Muscle layer of colon (tissue), 2 donors: Measurements from ENCODE around the gene TLNRD1.

Experiments used
- H3K27ac ChIP-seq: one replicate; pipeline ENCODE4 v1.7.0; 2013; ENCODE audit warnings: low read depth, mild to moderate bottlenecking, low read length, moderate library complexity
- H3K27me3 ChIP-seq, 2 donors: one replicate each; pipeline ENCODE4 v1.7.0; 2013; ENCODE audit warnings: low read length in 2 of 2, mild to moderate bottlenecking in 2 of 2; ENCODE audit not compliant: insufficient read depth in 2 of 2, control insufficient read depth in 1 of 2
- H3K36me3 ChIP-seq: one replicate; pipeline ENCODE4 v1.7.0; 2013; ENCODE audit warnings: mild to moderate bottlenecking, low read length; ENCODE audit not compliant: insufficient read depth
- H3K4me1 ChIP-seq: one replicate; pipeline ENCODE4 v1.7.0; 2013; ENCODE audit warnings: mild to moderate bottlenecking, low read length; ENCODE audit not compliant: insufficient read depth
- H3K4me3 ChIP-seq, 2 donors: one replicate each; pipeline ENCODE4 v1.7.0; 2013; ENCODE audit warnings: low read length in 2 of 2, low read depth in 1 of 2, mild to moderate bottlenecking in 1 of 2, moderate library complexity in 1 of 2
- H3K9ac ChIP-seq: one replicate; pipeline ENCODE4 v1.7.0; 2013; ENCODE audit warnings: low read length
- H3K9me3 ChIP-seq: one replicate; pipeline ENCODE4 v1.7.0; 2013; ENCODE audit warnings: mild to moderate bottlenecking, low read length
- donor health status: abdominal sarcoma.
- donor health status: Adenocarcinoma of cecum.

Gene TLNRD1

GRCh38 chr15:81006124-81006523 lies 5.4 kb downstream of the TLNRD1 start:
- Histone ChIP-seq H3K36me3 (peaks cover 12% of the 10 kb centered on the region), H3K4me3 (no peak overlapping the region), H3K27me3 (no peaks in the 10 kb centered on the region), H3K9me3 (no peaks in the 10 kb centered on the region), H3K9ac (no peak overlapping the region), H3K27ac (no peak overlapping the region), H3K4me1 (peaks cover 17% of the 10 kb centered on the region)

DNA sequence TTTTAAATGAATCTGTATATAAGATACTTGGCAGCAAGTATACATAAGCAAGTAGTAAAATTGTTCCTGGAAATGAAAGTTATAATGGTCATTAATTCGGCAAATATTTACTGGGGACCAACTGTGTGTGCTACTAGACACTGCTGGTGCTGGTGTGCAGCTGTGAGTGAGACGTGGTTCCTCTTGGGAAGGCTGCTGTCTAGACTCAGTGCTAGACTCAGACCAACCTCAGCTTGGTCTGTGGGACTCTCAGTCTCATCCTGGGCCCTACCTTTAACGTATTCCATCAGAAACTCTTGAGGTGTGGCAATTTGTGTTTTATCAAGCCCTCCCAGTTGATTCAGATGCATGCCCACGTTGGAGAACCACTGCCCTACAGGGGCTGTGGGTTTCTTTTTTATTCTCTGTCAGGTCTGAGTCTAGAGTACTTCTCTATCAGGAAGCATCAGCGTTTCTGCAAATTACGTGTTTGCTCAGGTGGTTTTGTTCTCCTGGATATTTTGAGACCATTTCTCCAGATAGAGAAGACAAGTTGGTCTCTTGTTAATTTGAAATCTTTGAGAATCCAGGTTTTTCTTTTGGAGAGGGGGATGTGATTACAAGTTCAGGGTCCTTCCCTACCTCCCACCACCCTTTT lies 6.8 kb downstream of the TLNRD1 start:
- Histone ChIP-seq H3K4me3 (no peak overlapping the region), H3K36me3 (peaks cover 12% of the 10 kb centered on the region), H3K4me1 (peaks cover 15% of the 10 kb centered on the region), H3K27ac (no peak overlapping the region), H3K9ac (no peak overlapping the region), H3K9me3 (no peaks in the 10 kb centered on the region), H3K27me3 (no peaks in the 10 kb centered on the region)

DNA sequence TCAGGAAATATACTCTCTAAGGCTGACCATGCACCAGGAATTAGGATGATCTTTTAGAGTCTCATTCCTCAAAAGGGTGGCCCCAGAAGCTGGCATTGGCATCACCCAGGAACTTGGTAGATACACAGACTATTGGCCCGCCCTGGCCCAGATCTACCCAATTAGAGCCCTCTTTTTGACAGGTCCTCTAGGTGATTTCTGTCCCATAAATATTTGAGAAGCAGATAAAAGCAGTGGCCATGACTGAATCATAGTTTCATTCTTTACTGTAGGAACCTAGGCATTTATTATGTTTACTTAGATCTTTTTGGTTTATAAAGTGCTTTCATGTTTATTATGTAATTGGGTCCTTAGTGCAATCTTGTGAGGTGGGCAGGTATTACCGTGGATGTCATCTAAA lies 7.6 kb downstream of the TLNRD1 start:
- H3K4me1 ChIP-seq, result peaks cover 9% of the 10 kb centered on the region

DNA sequence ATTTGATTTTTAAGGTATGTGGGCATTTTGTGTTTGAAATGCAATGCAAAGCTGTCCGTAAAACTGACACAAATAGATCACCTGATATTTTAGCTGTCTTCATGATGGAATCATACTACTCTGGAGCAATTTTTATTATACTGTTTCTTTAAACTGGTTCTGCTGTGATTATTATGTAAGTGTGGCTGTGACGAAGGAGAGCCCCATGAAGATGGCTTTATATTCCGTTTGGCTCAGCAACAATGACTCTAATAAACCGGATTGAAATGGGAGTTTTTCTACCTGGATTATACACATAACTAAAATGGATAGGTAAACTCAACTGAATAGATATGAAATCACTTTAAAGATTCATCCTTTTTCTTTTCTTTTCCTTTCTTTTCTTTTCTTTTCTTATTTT lies 9.4 kb downstream of the TLNRD1 start:
- H3K36me3 ChIP-seq, result no peaks in the 10 kb centered on the region
- H3K27me3 ChIP-seq, result no peaks in the 10 kb centered on the region
- H3K4me1 ChIP-seq, result peaks cover under 1% of the 10 kb centered on the region
- H3K9ac ChIP-seq, result no peak overlapping the region
- H3K27ac ChIP-seq, result no peak overlapping the region
- no peak overlapping the region for H3K4me3 ChIP-seq
- H3K9me3 ChIP-seq, result no peaks in the 10 kb centered on the region

More for the DNA sequence above, 7.6 kb downstream of the TLNRD1 start:
- no peak overlapping the region for H3K27ac ChIP-seq
- no peak overlapping the region for H3K9ac ChIP-seq
- no peak overlapping the region for H3K4me3 ChIP-seq
- no peaks in the 10 kb centered on the region for H3K9me3 ChIP-seq
- H3K27me3 ChIP-seq, result no peaks in the 10 kb centered on the region
- peaks cover 10% of the 10 kb centered on the region for H3K36me3 ChIP-seq

DNA sequence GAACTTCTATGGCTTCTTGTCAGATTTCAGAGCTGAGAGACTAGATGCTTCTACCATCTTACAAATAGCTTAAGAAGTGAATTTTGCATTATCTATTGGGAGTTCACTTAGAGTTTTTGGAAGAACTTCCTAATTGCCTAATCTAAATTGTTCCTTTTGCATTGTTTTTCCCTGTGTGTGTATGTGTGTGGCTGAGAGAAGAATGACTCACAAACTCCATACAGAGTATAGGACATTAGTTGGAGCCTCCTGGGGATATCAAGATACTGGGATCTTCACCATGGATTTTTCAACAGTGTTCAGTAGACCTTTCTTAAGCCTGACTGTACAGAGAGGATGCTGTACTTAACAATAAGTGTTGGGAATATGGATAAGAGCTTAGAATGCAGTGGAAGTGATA lies 10.9 kb downstream of the TLNRD1 start:
- no peaks in the 10 kb centered on the region for H3K27me3 ChIP-seq
- no peak overlapping the region for H3K4me3 ChIP-seq
- no peak overlapping the region for H3K27ac ChIP-seq
- no peaks in the 10 kb centered on the region for H3K4me1 ChIP-seq
- H3K9me3 ChIP-seq, result no peaks in the 10 kb centered on the region
- H3K9ac ChIP-seq, result no peak overlapping the region
- H3K36me3 ChIP-seq, result no peaks in the 10 kb centered on the region

DNA sequence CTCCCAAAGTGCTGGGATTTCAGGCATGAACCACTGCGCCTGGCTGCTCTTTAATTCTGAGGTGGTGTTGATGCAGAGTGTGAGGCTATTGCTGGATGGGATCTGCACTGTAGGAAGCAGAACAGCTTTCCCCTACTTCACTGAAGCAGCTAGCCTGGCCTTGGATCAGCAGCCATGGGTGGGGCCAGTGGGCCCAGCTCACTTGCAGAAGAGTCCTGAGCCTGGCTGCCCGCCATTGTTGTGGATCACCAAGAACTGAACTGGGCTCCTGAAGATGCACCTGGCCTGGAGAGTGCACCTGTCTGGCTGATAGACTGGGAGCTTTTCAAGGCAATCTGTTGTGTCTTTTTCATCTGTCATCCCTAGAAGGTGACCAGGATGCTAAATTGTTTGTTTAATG lies 11.9 kb downstream of the TLNRD1 start:
- Histone ChIP-seq H3K9me3 (no peaks in the 10 kb centered on the region), H3K4me3 (no peak overlapping the region), H3K27ac (no peak overlapping the region), H3K27me3 (no peaks in the 10 kb centered on the region), H3K9ac (no peak overlapping the region), H3K36me3 (no peaks in the 10 kb centered on the region), H3K4me1 (no peaks in the 10 kb centered on the region)

GRCh38 chr15:81013396-81013929 lies 12.7 kb downstream of the TLNRD1 start:
- Histone ChIP-seq H3K27me3 (no peaks in the 10 kb centered on the region), H3K9me3 (no peaks in the 10 kb centered on the region), H3K27ac (no peak overlapping the region), H3K4me3 (no peak overlapping the region), H3K36me3 (no peaks in the 10 kb centered on the region), H3K9ac (no peak overlapping the region), H3K4me1 (no peaks in the 10 kb centered on the region)

DNA sequence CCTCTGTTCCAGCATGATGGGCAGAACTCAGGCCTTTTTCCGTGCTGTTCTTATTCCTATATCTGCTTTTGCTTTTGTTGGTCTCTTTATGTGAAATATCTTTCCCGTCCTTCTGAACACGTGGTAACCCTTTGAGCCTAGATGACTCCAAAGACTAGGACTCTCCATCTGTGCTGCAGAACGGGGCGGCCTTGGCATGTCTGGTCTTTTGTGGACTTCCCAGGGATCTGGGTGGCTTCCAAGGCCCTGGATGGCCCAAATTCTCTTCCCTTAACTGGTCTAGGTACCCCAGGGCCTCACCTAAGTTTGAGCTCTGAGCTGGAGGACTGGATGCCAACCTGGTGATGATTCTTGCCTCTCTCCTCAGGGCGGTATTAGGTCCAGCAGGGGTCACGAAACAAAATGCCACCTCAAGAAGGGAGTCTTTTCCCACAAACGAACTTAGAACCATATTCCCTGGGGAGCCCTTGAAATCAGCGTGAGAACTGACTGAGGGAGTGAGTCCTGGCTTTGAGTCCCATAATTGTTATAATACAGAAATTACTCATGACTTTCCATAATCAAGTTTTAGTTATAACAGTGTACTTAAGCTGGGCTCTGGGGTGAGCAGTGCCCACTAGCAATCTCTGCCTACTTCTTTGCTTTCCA lies 13.8 kb downstream of the TLNRD1 start:
- H3K4me3 ChIP-seq, result no peak overlapping the region
- H3K9me3 ChIP-seq, result no peaks in the 10 kb centered on the region
- H3K27ac ChIP-seq, result no peak overlapping the region
- no peaks in the 10 kb centered on the region for H3K4me1 ChIP-seq
- no peaks in the 10 kb centered on the region for H3K27me3 ChIP-seq
- no peaks in the 10 kb centered on the region for H3K36me3 ChIP-seq
- no peak overlapping the region for H3K9ac ChIP-seq

- no peaks in the 10 kb centered on the region for H3K27me3 ChIP-seq
These were observed 15.1 kb downstream of the TLNRD1 start for GRCh38 chr15:81015621-81016488.

GRCh38 chr15:81016489-81017068 lies 15.9 kb downstream of the TLNRD1 start:
- H3K9me3 ChIP-seq, result no peaks in the 10 kb centered on the region
- no peaks in the 10 kb centered on the region for H3K4me1 ChIP-seq
- H3K4me3 ChIP-seq, result no peak overlapping the region
- H3K27me3 ChIP-seq, result no peaks in the 10 kb centered on the region
- no peak overlapping the region for H3K27ac ChIP-seq
- no peaks in the 10 kb centered on the region for H3K36me3 ChIP-seq
- H3K9ac ChIP-seq, result no peak overlapping the region

More at GRCh38 chr15:81015621-81016488, 15.1 kb downstream of the TLNRD1 start:
- Histone ChIP-seq H3K4me1 (no peaks in the 10 kb centered on the region), H3K9me3 (no peaks in the 10 kb centered on the region), H3K9ac (no peak overlapping the region), H3K27ac (no peak overlapping the region), H3K4me3 (no peak overlapping the region), H3K36me3 (no peaks in the 10 kb centered on the region)

DNA sequence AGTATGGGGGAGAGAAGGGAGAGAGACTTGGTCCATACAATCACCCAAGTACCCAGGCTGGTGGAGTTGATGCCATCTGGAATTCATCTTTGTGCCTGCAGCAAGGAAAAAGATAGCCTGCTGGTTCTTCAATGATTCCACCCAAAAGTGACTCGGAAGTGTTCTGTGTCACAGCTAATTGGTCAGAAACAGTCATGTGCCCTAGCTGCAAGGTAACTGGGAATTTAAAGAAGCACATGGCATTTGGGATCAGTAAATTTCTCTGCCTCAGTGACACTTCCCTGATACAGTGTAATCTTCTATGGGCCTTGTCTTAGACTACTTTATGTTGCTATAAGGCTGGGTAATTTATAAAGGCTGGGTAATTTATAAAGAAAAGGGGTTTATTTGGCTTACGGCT lies 17.5 kb downstream of the TLNRD1 start:
- Histone ChIP-seq H3K27ac (no peak overlapping the region), H3K9me3 (no peaks in the 10 kb centered on the region), H3K9ac (no peak overlapping the region), H3K4me3 (no peak overlapping the region), H3K4me1 (no peaks in the 10 kb centered on the region), H3K27me3 (no peaks in the 10 kb centered on the region), H3K36me3 (no peaks in the 10 kb centered on the region)
